Hepatocyte (in vitro differentiated cells): ENCODE measurements around the gene CTPS2.

Experiments
- CTCF ChIP-seq: fragments of 200-600 bp; sonication (generic); IDR thresholded peaks from 2 replicates; pipeline ENCODE4 v1.5.1; 2016; ENCODE audit warnings: antibody characterized with exemption, mild to moderate bottlenecking; ENCODE audit not compliant: poor library complexity
- EZH2 ChIP-seq: fragments of 200-600 bp; sonication (generic); IDR thresholded peaks from 2 replicates; pipeline ENCODE4 v1.6.1; 2016; ENCODE audit warnings: antibody characterized with exemption, mild to moderate bottlenecking, borderline replicate concordance

GRCh38 chrX:16664074-16664473 is 48.4 kb downstream of the CTPS2 start:
- peak; percentile 42 for TF ChIP-seq CTCF
- no peak for TF ChIP-seq EZH2
